Heart left ventricle (tissue), 13 donors: Measurements from ENCODE around the gene ITGBL1.

Source experiments
- POLR2A ChIP-seq, 2 donors: fragments of 450-650 bp; IDR thresholded peaks; one replicate each; pipeline ENCODE4 v1.6.1; 2017; ENCODE audit warnings: antibody characterized with exemption in 2 of 2, mild to moderate bottlenecking in 2 of 2, moderate library complexity in 2 of 2
- TF ChIP-seq, protein P1 (sequence below), 12 donors: fragments of 200-600 bp; sonication (generic) in 4 of 12; IDR thresholded peaks; one replicate each; pipeline versions ENCODE4 v1.5.0 to v1.8.0; 2018 to 2022; ENCODE audit warnings: antibody characterized with exemption in 12 of 12, mild to moderate bottlenecking in 5 of 12
- donor health status: ischemic (EF 13 %, LVEDD 7.1; RV severe dilation, severe dysfunction).
- donor health status: DM: no; HTN: yes; CAD: no.
- donor health status: DM: no; HTN: no; CAD: no.
- donor health status: ischemic (EF 25% LVEDD 6.9; RV normal size, moderate dysfunction).
- donor health status: ischemic (EF 25% LVEDD 5.7; RV mildly dilated, moderate dysfunction).
- donor health status: ischemic (EF 35%, LVEDD 5.7; RV mildly dilated, moderate dysfunction).
- donor health status: nonischemic (EF 11% LVEDD 7.7; RV severe dilation, severe dysfunction).
- donor health status: DM: yes; HTN: yes; CAD: no.
- donor health status: PGD.
- donor health status: ischemic (EF 29% LVEDD 5.4; RV normal size, mild dysfunction).
- donor health status: nonischemic (EF 23%, LVEDD 6.1; RV moderate dilation, normal function).

DNA sequence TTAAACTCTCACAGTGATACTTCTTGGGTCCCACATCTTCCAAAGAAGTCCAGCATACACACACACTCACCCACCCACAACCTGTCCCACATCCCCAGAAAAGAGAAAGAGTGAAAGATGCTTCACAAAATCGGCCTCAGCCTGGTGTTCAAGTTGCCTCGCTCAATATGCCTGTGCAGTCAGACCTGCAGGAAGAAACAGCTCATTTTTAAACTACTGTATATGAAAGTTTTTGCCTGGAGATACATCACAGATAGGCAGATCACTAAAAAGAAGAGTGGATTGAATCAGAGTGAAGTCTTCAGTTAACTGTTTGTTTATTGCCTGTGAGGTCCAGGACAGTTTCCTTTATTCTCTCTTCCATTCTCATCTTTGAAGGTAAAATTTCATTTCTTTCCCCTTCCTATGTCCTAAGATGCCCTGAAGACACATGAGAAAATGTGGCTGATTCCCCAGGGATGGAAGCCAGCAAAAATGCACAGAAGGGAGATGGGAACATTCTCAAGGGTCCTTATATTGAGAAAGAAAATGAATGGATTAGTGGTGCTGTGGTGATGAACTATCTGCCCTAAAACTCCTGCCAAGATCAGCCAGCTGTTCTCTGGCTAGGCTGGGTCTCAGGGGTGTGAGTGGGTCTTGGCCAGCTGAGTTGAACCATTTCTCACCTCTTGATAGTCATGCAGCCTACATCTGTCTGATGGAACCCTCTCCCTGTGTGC lies 259.0 kb downstream of the ITGBL1 start:
- TF ChIP-seq, protein P1, sequence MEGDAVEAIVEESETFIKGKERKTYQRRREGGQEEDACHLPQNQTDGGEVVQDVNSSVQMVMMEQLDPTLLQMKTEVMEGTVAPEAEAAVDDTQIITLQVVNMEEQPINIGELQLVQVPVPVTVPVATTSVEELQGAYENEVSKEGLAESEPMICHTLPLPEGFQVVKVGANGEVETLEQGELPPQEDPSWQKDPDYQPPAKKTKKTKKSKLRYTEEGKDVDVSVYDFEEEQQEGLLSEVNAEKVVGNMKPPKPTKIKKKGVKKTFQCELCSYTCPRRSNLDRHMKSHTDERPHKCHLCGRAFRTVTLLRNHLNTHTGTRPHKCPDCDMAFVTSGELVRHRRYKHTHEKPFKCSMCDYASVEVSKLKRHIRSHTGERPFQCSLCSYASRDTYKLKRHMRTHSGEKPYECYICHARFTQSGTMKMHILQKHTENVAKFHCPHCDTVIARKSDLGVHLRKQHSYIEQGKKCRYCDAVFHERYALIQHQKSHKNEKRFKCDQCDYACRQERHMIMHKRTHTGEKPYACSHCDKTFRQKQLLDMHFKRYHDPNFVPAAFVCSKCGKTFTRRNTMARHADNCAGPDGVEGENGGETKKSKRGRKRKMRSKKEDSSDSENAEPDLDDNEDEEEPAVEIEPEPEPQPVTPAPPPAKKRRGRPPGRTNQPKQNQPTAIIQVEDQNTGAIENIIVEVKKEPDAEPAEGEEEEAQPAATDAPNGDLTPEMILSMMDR (IDR thresholded peaks at IDR 0.05) = no peak
- no peak for TF ChIP-seq POLR2A (IDR thresholded peaks at IDR 0.05)
